GM21576 (cell line): ENCODE results near the gene CWC27.
"Not testable (repeated sequence)": the region's sequence is repeated elsewhere in the genome, so short reads cannot be mapped to it uniquely, and the experiment has no call there.

Experiments
- ATAC-seq: cut with Tn5 transposase; IDR thresholded peaks from one replicate; pipeline ENCODE4 v1.9.1; 2021; ENCODE audit warnings: mild to moderate bottlenecking, moderate library complexity; ENCODE audit not compliant: unreplicated experiment

Gene CWC27

DNA sequence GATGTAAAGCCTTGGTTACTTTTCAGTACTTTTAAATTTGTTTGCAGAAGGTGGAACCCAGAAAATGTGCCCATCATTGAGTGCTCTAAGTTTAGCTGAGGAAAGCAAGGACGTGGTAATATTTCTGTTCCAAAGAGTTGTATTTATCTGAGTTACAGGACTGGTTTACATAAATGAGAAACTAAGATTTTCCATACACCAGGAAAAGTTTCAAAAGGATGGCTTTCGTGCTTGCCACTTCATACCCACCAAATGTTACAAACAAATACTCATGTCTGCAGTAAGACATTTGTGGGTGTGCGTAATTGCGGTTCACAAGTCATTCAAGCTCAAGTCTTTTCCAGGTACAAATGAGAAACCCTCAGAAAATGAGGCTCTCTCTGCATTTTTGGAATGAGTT is 68.1 kb downstream of the CWC27 start:
- no peak for ATAC-seq

DNA sequence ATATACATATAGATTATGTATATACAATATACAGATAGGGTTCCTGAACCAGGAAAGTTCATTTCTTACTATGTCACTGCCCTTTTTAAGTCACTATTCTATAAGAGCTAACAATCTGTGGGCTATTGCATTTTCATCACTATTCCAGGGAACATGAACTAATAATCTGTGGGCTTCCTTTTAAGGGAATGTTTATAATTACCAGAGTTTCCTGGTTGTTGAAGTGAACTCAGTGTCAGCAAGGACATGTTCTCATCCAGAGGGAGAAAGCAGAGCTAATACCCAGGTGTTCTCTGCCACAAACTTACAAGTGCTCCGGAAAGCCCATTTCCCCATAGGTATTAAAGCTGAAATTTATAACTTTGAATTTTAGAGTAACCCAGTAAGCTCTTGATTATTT is 69.6 kb downstream of the CWC27 start:
- no peak for ATAC-seq

DNA sequence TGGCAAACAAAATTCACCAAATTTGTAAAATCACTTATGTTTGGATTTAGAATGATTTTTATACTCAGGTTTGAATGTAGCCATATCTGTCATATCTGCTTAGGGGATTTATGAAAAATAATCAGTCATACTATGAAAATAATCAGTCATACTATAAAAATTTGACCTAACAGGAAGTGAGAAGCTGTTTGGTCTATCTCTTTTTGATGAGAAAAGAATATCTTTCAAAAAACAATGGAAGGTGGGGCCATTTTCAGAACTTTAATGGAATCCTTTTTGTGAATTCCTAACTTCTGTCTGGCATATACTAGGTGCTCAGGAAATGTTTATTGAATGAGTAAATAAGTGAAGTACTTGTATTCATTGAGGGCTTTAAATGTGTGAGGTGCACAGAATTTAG is 70.1 kb downstream of the CWC27 start:
- no peak for ATAC-seq

DNA sequence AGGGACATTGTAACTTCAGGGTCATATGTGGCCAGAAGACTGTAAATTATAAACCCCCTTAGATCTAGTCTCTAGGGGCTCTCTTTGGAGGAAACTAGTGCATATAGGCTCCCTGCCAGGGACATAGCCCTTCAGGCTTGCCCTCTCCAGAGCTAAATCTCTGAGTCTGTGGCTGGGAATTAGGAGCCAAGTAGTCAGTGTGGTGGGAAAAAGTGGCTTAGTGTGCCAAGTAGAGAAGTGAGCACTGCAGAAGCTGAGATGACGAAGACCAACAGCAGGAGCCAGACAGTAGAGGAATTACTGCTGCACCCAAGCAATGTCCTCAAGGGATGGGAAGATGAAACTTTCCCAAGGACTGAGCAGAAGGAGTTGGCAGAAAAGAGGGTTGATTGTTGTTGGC is 71.2 kb downstream of the CWC27 start:
- no peak for ATAC-seq

DNA sequence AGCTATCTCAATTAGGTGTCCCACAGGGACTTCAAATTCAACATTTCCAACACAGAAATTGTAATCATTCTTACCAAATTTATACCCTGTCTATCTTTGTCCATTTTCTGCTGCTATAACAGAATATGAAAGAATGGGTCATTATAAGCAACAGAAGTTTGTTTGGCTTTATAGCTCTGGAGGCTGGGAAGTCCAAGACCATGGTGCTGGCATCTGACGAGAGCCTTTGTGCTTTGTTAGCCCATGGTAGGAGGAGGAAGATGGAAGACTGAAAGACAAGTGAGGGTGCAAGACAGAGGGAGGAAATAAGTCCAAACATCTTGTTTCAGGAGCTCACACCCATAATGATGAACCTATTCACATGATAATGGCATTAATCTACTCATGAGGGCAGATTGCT is 72.2 kb downstream of the CWC27 start:
- ATAC-seq: no peak

DNA sequence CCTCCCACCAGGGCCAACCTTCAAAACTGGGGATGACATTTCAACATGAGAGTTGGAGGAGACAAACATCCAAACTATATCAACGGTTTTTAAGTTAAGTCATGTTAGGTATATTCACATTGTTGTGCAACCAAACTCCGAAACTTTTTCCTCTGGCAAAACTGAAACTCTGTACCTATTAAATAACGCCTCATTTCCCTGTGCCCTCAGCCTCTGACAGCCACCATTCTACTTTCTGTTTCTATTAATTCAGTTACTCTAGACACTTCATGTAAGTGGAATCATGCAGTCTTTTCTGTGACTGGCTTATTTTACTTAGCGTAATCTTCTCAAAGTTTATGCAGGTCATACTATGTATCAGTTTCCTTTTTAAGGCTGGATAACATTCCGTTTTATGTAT is 85.0 kb downstream of the CWC27 start:
- ATAC-seq: no peak

DNA sequence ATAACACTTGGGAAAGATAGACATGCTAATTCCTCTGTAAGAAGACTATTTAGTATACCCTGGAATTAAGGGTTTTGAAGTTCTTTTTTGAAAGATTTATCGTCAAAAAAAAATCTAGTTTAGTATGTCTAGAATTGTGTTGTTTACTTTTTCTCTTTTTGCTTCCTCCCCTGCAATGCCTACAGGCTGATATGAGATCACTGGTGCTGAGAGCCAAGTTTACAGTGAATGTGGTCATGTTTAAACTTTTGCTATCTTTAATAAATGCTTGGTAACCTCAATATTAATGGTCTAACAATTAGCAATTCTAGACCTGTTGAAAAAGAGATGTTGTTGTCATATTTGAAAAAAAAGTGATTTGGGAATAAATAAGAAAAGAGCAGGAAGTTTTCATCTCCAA is 86.1 kb downstream of the CWC27 start:
- no peak for ATAC-seq

DNA sequence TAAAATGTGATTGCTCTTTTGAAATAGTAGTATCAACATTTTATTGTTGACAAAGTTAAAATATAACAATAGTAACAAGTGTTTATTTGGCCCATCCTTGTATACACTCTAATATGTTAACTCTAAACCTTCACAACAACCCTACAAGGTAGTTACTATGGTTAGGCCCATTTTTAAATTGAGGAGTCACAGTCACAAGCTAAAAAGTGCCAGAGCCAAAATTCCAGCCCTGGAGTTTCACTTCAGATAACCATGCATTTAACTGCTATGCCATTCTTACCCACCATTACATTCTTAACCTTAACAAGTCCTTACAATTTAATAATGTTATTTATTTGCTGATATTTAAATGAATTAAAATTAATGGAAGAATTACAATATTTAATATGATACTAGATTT is 91.2 kb downstream of the CWC27 start:
- no peak for ATAC-seq

DNA sequence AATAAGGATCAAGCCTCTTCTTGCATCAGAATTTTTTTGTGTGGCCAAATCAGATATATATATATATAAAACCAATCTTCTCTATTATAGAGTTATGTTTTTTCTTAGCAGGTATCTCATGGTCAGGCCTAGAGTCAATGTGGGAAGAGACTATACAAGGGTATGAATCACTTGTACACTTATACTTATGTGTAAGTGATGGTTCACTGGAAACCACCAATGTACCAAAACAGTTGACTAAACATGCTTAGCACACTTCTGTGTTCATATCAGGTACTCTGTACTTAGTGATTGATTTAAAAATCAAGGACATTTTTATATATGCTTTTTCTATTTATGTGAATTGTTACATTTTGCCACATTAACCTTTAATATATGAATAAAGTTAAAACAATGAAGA is 92.6 kb downstream of the CWC27 start:
- ATAC-seq: no peak

DNA sequence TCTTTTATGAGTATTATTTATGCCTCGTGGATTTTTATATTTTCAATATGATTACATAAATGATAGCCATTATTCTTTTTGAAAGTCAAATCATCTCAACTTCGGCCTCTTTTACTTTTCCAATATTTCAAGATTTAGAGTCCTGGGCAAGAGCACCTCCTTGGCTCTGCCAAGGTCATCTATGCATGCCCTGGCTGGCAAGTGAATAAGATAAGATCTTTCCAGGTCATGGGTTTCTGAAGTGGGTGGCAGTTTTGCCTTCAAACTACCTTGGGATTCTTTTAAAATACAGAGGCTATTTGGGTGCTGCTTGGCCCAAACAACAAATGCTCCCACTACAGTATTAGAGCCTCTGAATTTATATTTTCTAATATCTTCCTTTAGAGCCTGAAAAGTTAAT is 95.4 kb downstream of the CWC27 start:
- no peak for ATAC-seq

DNA sequence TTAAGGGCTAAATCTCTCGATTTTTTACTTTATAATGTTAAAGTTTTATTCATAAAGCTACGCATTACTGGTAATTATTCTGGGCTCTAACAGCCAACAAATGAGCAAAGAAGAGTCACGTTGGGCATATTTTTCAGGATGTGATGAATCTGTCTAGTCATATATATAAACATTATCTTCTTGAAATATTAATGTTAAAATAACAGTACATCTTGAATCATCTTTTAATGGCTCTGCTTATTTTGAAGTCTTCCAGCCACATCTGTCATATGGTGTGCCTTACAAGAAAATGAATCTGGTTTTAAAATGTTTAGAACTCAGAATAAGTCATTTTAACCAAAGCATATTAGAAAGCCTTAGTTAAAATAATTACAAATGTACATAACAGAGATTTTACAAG is 96.9 kb downstream of the CWC27 start:
- no peak for ATAC-seq

DNA sequence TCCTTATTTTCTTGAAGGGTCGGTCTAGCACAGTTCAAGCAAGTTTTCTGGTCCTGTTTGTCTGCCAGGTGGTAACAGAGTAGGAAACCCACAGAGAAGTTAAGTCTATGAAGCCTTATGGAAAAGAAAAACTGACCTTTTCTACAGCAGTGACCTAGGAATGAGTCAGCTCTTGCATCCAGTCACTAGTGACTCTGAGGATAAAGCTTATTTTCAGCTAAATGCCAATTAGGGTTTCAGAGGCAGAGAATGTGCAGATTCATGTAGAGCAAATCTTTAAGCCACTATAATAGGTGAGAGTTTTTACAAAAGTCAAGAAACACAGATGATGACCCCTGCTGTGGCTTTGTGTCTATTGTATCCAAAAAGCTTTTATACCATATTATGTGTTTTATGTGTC is 100.7 kb downstream of the CWC27 start:
- no peak for ATAC-seq

DNA sequence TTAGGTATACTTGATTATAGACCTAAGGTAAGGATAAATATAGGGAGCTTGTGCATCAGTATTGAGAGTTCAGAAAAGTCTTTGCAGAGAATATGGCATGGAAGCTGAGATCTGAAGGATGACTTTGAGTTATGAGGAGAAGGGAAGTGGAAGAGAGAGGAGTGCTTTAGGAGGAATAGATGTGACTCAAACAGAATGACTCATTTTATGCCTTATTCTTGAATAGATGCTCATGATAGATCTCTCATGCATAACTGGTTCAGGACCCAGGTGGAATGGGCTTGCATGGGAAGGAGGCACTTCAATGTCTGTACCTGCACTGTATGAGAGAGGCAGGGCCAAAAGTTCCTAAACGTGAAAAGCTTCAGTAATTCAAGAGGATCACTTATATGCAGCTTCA is 103.3 kb downstream of the CWC27 start:
- no peak for ATAC-seq

DNA sequence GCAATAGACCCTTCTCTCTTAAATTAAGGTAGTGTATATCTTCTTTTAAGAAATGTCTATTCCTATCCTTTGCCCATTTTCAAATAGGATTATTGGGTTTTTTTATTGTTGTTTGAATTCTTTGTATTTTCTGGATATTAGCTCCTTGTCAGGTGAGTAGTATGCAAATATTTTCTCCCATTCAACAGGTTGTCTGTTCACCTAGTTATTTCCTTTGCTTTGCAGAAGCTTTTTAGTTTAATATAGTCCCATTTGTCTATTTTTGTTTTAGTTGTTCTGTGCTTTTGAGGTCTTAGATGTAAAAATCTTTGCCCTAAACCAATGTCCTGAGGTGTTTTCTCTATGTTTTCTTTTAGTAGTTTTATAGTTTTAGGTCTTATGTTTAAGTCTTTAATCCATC is 104.7 kb downstream of the CWC27 start:
- ATAC-seq: no peak

DNA sequence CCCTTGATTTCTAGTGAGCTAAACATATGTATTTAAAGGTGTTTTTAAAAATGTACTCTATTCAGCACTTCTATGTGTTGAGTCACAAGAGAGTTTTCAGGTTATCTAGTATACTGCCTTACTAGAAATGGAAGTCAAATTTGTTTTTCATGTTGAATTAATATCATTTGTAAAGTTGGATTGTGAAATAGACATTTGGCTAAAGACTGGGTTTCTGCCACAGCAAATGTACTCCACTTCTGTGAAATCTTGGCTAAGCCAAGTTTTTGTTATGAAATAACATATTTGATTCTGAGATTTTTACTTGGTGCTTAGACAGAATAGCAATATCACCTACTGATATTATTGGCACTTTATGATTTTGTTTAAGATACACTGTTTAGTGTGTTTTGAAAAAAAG is 106.0 kb downstream of the CWC27 start:
- ATAC-seq: no peak

DNA sequence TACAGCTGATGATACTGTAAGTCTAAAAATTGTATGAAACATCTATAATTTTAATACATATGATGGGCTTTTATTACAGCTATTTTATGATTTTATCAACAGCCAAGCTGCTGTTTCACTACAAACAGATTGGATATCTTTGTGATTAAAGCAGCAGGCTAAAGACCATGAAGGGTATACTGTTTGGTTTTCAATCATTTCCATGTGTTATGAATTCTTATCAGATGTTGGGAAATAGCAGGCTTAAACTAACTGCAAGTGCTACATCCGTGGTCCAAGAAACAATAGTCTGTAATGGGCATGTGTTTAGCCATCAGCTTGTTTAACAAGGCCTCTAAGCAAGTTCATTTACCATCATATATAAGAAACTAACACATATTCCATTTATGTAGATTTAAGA is 107.5 kb downstream of the CWC27 start:
- ATAC-seq: no peak

DNA sequence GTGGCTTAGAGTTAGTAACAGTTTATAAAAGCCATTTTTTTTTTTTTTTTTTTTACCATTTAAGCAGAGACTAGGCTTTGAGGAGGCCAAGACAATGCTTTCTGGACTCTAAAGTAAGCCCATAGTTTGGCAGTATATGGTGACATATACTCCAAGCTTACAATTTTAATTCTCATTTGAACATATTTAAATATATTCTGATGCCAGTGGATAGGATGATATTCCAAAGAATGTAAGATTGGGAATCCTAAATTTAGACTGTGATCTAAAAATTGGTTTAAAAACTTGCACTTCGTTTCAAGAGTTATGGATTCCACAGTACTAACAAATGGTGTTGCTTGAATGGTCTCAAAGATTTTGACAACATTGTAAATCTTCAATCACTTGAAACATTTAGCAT is 112.1 kb downstream of the CWC27 start:
- no peak for ATAC-seq

DNA sequence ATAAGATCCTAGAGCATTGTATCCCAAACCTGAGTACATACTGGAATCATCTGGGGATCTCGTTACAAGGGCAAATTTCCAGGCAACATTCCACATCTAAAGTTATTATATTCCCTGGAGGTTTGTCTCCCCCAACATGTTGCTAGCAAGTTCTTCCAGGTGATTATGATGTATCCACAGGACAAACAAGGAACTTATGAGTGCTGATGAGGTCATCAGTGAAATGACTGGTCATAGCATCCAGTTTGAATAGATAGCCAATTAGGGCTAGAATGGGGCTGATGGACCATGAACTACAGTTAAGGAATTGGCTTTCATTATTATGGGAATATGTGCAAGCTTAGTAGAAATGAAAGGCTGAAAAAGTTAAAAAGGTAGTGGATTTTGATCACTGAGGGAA is 115.2 kb downstream of the CWC27 start:
- no peak for ATAC-seq

DNA sequence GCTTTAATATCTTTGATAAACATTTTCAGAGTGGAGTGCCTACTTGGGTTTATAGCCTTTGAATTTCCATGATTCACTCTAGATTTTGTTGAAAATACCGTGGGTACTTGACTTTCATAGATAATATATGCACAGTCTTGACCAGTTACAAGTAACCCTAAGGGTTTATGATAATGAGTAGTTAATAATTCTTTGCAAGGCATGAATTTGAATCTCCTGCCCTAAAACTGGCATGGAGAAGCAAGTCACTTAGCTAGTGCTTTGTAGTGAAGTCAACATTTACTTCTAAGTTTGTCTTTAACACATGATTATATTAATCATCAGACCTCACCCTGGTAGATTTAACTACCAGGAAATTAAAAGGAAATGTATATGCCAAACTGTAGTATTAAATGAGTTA is 115.8 kb downstream of the CWC27 start:
- no peak for ATAC-seq

DNA sequence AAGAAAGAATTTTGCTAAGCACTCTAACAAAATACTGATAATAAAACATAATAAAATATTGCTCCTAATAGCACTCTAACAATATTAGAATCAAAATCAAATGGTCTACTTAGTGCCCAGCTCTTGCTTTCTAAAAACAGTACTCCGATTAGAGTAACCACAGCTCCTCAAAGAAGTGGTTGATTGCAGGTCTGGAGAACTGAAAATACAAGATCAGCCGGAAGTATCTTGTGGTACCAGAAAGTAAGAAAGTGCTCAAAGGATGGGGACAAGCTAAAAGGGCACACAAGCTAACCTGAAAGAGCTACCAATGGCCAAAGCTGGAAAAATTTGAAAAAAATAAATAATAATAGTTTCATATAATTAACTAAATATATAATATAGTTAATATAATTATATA is 119.2 kb downstream of the CWC27 start:
- ATAC-seq: no peak

DNA sequence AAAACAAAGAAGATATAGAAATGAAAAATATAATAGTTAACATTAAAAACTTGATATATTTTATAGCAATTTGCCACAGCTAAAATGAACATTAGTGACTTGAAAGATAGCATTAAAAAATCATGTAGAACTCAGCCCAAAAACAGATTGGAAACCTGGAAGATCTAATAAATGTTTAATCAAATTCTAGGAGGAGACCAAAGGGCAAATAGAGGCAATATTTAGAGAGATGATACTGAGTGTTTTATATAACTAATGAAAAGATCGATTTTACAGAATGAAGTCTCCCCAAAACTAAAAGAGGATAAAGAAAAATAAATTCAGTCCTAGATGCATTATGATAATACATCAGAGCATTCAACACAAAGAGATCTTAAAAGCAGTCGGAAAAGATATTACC is 127.0 kb downstream of the CWC27 start:
- no peak for ATAC-seq

DNA sequence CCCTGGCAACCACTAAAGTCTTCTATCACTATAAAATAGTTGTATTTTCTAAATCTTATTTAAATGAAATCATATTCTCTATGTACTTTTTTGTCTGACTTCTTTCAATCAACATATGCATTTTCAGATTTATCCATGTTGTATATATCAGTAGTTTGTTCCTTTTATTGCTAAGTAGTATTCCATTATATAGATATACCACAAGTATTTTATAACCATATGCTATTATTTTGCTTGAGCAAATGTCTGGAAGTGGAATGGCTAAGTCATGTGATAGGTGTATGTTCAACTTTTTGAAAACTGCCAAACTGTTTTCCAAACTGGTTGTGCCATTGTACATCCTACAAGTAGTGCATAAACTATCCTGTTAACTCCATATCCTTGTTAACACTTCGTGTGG is 131.1 kb downstream of the CWC27 start:
- ATAC-seq: no peak

DNA sequence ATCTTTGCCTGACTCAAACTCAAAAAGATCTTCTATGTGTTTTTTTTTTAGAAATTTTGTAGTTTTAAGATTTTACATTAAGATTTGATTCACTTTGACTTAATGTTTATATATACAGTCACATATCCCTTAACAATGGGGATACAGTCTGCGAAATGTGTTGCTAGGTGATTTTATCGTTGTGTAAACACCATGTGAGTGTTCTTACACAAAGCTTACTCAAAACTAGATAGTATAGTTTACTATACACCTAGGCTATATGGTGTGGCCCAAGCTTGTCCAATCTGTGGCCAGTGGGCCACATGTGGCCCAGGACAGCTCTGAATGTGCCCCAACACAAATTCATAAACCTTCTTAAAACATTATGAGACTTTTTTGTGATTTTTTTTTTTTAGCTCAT is 131.9 kb downstream of the CWC27 start:
- no peak for ATAC-seq

DNA sequence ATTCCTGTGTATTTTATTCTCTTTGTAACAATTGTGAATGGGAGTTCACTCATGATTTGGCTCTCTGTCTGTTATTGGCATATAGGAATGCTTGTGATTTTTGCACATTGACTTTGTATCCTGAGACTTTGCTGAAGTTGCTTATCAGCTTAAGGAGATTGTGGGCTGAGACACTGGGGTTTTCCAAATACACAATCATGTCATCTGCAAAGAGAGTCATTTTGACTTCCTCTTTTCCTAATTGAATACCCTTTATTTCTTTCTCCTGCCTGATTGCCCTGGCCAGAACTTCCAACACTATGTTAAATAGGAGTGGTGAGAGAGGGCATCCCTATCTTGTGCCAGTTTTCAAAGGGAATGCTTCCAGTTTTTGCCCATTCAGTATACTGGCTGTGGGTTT is 138.7 kb downstream of the CWC27 start:
- ATAC-seq: not testable (repeated sequence)
